Stimulated activated naive CD8-positive, alpha-beta T cell treated with anti-CD3 and anti-CD28 coated beads, Interleukin-15, amount 100 ng/mL, for 72 hours (primary cell): ENCODE measurements around the gene TAS2R4.
A peak's percentile ranks its signal among the peaks of the same experiment; 100 is the strongest.
"Not testable (repeated sequence)": the region's sequence is repeated elsewhere in the genome, so short reads cannot be mapped to it uniquely, and the experiment has no call there.

Experiments
- ATAC-seq: fragments of 150-1000 bp; cut with Tn5 transposase; 2 replicates; pipeline ENCODE4 v1.10.0; 2021; ENCODE audit warnings: mild to moderate bottlenecking, moderate library complexity
- DNase-seq, 2 donors: peaks; one replicate each; pipeline ENCODE4 v3.0.0; 2021 to 2022
- H3K27ac Mint-ChIP-seq, 2 donors: one replicate each; pipeline ENCODE4 v1.8.0; 2022; ENCODE audit warnings: mild to moderate bottlenecking in 2 of 2, mixed read lengths in 2 of 2, moderate library complexity in 2 of 2
- H3K27me3 Mint-ChIP-seq: one replicate; pipeline ENCODE4 v1.8.0; 2022; ENCODE audit warnings: mixed read lengths
- H3K4me1 Mint-ChIP-seq: one replicate; pipeline ENCODE4 v1.8.0; 2022; ENCODE audit warnings: mild to moderate bottlenecking, mixed read lengths
- H3K4me3 Mint-ChIP-seq, 2 donors: one replicate each; pipeline ENCODE4 v1.8.0; 2022; ENCODE audit warnings: mild to moderate bottlenecking in 2 of 2, mixed read lengths in 2 of 2, moderate library complexity in 1 of 2
- H3K9me3 Mint-ChIP-seq, 2 donors: one replicate each; pipeline ENCODE4 v1.8.0; 2022; ENCODE audit warnings: mixed read lengths in 2 of 2

The TAS2R4 gene

GRCh38 chr7:141776374-141776773 is at the start of gene TAS2R4:
Gene TAS2R4, plus strand, starts transcription at chr7:141776674. Its CDS starts 1,815 bp downstream, at chr7:141778489.
- Mint-ChIP-seq H3K4me3 (no peak within 1 kb of the TSS), H3K27me3 (no peaks in the 10 kb centered on the region), H3K9me3 (peaks cover 5 to 12% of the 10 kb centered on the region in 2 donors), H3K27ac (no peak within 1 kb of the TSS), H3K4me1 (no peaks in the 10 kb centered on the region)
- ATAC-seq, result no peak
- DNase-seq, result no peak

GRCh38 chr7:141729020-141729419 is 47.5 kb upstream of the TAS2R4 start:
- Mint-ChIP-seq H3K27me3 (no peaks in the 10 kb centered on the region), H3K4me3 (no peak overlapping the region), H3K27ac (no peak overlapping the region), H3K4me1 (no peaks in the 10 kb centered on the region), H3K9me3 (no peaks in the 10 kb centered on the region)
- ATAC-seq, result no peak
- DNase-seq, result no peak

DNA sequence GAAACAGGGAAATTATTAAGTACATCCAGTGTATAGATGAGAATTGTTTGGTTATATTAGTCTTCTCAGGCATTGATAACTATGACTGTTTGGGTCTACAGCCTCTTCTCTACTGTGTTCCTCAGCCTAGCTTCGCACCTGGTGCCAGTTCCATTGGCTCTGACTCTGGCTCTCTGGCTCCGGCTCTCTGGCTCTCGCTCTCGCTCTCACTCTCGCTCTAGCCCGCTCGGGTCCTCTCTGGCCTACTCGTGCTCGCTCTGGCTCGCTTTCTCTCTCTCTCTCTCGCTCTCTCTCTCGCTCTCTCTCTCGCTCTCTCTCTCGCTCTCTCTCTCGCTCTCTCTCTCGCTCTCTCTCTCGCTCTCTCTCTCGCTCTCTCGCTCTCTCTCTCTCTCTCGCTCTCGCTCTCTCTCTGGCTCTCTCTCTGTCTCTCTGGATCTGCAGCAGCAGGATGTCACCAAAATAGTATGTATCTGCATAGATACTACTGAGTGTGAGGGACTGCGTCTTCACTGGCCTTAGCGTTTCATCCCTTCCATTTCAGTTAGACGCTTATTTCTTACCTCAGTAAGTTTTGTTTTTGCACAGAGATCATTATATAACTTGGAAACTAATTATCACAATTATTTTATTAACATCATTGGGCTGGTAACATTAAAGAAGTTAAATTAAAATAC is 44.9 kb upstream of the TAS2R4 start:
- Mint-ChIP-seq H3K4me3 (peak overlapping the region in 1 of 2 donors; percentile 14), H3K27me3 (no peaks in the 10 kb centered on the region), H3K9me3 (no peaks in the 10 kb centered on the region), H3K27ac (peak overlapping the region in 1 of 2 donors; percentile 42), H3K4me1 (peaks cover 5% of the 10 kb centered on the region)
- ATAC-seq (no peak), DNase-seq (no peak)

DNA sequence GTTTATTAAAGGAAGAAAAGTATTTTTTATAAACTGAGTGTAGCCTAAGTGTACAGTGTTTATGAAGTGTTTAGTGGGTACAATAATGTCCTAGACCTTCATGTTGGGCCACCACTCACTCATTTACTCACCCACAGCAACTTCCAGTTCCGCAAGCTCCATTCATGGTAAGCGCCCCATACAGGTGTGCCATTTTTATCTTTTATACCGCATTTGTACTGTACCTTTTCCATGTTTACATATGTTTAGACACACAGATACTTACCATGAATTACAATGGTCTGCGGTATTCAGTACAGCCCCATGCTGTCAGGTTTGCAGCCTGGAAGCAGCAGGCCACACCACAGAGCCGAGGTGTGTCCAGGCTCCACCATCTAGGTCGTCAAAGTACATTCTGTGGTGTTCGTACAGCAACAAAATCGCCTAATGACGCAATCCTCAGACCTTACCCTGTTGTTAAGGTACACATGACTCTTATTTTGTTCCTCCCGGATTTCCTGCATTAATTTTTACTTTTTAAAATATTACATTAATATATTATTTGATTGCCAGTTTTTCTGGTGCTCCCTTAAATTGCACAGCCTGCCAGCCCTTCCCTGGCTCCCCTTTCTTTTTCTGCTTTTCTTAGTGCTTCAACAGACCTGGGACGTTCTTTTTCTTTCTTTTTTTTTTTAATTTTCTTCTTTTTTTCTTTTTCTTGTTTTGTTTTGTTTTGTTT is 39.2 kb upstream of the TAS2R4 start:
- Mint-ChIP-seq H3K9me3 (no peaks in the 10 kb centered on the region), H3K4me1 (peaks cover 45% of the 10 kb centered on the region), H3K4me3 (peak overlapping the region; percentile 95 to 99), H3K27me3 (no peaks in the 10 kb centered on the region), H3K27ac (peak overlapping the region; percentile 99)
- DNase-seq, result peak in 1 of 2 donors; percentile 30
- no peak for ATAC-seq

DNA sequence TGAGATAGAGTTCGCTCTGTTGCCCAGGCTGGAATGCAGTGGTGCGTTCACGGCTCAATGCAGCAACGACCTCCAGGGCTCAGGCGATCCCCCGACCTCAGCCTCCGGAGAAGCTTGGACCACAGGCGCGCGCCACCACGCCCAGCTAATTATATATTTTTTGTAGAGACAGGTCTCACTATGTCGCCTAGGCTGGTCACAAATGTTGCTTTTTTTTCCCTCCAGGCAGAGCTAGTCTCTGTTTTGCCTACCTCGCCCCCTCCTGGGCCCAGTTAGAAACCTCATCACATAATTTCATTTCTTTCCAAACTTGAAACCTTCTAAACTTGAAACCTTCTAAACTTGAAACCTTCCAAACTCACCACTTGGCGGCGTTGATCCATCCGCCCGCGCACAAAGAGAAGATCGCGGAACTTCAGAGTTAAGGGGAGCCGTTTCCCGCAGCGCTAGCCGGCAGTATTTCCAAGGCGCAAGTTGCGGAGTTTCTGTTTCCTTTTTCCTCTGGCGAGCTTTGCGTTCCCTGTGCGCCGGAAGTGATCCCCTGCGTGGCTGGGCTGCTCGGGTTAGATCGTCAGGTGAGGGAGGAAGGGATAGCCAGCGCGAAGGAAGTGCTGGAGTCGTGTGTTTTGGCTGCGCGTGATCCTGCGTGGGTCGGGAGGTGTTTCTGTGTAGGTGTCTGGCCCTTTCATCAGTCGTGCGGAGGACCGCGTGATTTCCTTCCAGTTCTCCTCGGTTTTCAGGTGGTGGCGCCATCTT is 38.5 kb upstream of the TAS2R4 start, which contains the start of gene SSBP1:
Gene SSBP1 (plus strand): TSS at position 523 of the 756 bp plus-strand sequence. CDS start 809 bp downstream, outside the sequence.
- ATAC-seq (peak; percentile 93), DNase-seq (peak; percentile 91 to 96)
- no peaks in the 10 kb centered on the region for H3K27me3 Mint-ChIP-seq
- H3K27ac Mint-ChIP-seq, result peak within 1 kb of the TSS; percentile 99
- H3K9me3 Mint-ChIP-seq, result no peaks in the 10 kb centered on the region
- H3K4me1 Mint-ChIP-seq, result peaks cover 51% of the 10 kb centered on the region
- peak within 1 kb of the TSS; percentile 95 to 99 for H3K4me3 Mint-ChIP-seq

- Mint-ChIP-seq H3K27ac (peak overlapping the region; percentile 99), H3K4me3 (peak overlapping the region; percentile 95 to 99), H3K4me1 (peaks cover 57% of the 10 kb centered on the region), H3K27me3 (no peaks in the 10 kb centered on the region), H3K9me3 (no peaks in the 10 kb centered on the region)
- ATAC-seq (no peak), DNase-seq (no peak)
These were observed 37.9 kb upstream of the TAS2R4 start for GRCh38 chr7:141738592-141739013.

DNA sequence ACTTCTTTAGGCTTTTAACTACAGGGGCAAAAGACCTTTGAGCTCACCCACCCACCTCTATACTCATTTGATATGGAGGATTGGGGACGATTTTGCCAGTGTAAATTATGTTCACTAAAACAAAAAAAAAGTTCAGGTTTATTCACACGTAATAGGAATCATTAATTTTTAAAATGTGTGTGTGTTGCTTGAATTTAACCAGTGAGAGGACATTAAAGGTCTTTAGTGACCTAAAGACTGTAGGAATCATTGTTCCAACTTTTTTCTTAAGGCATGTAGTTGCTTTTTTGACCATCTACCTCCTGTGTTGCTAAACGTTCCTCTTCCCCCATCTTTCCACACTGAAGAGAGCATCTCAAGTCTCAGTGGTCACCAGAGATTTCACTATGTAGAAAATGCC is 37.2 kb upstream of the TAS2R4 start:
- DNase-seq, result no peak
- H3K27ac Mint-ChIP-seq, result peak overlapping the region; percentile 71 to 99
- H3K4me3 Mint-ChIP-seq, result peak overlapping the region; percentile 95 to 99
- peaks cover 63% of the 10 kb centered on the region for H3K4me1 Mint-ChIP-seq
- no peak for ATAC-seq
- no peaks in the 10 kb centered on the region for H3K27me3 Mint-ChIP-seq
- H3K9me3 Mint-ChIP-seq, result no peaks in the 10 kb centered on the region

- no peaks in the 10 kb centered on the region for H3K27me3 Mint-ChIP-seq
- H3K4me3 Mint-ChIP-seq, result no peak overlapping the region
- no peaks in the 10 kb centered on the region for H3K9me3 Mint-ChIP-seq
- DNase-seq (no peak), ATAC-seq (no peak)
- H3K4me1 Mint-ChIP-seq, result peaks cover 52% of the 10 kb centered on the region
- peak overlapping the region; percentile 52 to 59 for H3K27ac Mint-ChIP-seq
These were observed 34.2 kb upstream of the TAS2R4 start for GRCh38 chr7:141742229-141742628.

- Mint-ChIP-seq H3K4me1 (peaks cover 38% of the 10 kb centered on the region), H3K4me3 (no peak overlapping the region), H3K27me3 (no peaks in the 10 kb centered on the region), H3K9me3 (no peaks in the 10 kb centered on the region), H3K27ac (no peak overlapping the region)
- DNase-seq (no peak), ATAC-seq (no peak)
These were observed 32.3 kb upstream of the TAS2R4 start for GRCh38 chr7:141744131-141744530.

GRCh38 chr7:141748396-141748795 is 28.1 kb upstream of the TAS2R4 start:
- DNase-seq (no peak), ATAC-seq (no peak)
- H3K27ac Mint-ChIP-seq, result no peak overlapping the region
- peaks cover 9% of the 10 kb centered on the region for H3K4me1 Mint-ChIP-seq
- no peak overlapping the region for H3K4me3 Mint-ChIP-seq
- peaks cover 15 to 23% of the 10 kb centered on the region in 2 donors for H3K9me3 Mint-ChIP-seq
- no peaks in the 10 kb centered on the region for H3K27me3 Mint-ChIP-seq

- ATAC-seq, DNase-seq, H3K4me3 Mint-ChIP-seq, H3K27ac Mint-ChIP-seq, H3K27me3 Mint-ChIP-seq, H3K4me1 Mint-ChIP-seq: not testable (repeated sequence)
- H3K9me3 Mint-ChIP-seq, result peaks cover 15 to 23% of the 10 kb centered on the region in 2 donors
These were observed 24.6 kb upstream of the TAS2R4 start for GRCh38 chr7:141751904-141752303.

GRCh38 chr7:141752634-141753033 is 23.8 kb upstream of the TAS2R4 start:
- no peak overlapping the region for H3K27ac Mint-ChIP-seq
- ATAC-seq (no peak), DNase-seq (no peak)
- H3K4me1 Mint-ChIP-seq, result no peaks in the 10 kb centered on the region
- no peak overlapping the region for H3K4me3 Mint-ChIP-seq
- H3K9me3 Mint-ChIP-seq, result peaks cover 15 to 23% of the 10 kb centered on the region in 2 donors
- no peaks in the 10 kb centered on the region for H3K27me3 Mint-ChIP-seq

- Mint-ChIP-seq H3K27ac (no peak overlapping the region), H3K27me3 (no peaks in the 10 kb centered on the region), H3K4me1 (no peaks in the 10 kb centered on the region), H3K9me3 (peaks cover 13 to 23% of the 10 kb centered on the region in 2 donors), H3K4me3 (no peak overlapping the region)
- ATAC-seq (no peak), DNase-seq (peak in 1 of 2 donors; percentile 21)
These were observed 21.5 kb upstream of the TAS2R4 start for GRCh38 chr7:141754939-141755338.

DNA sequence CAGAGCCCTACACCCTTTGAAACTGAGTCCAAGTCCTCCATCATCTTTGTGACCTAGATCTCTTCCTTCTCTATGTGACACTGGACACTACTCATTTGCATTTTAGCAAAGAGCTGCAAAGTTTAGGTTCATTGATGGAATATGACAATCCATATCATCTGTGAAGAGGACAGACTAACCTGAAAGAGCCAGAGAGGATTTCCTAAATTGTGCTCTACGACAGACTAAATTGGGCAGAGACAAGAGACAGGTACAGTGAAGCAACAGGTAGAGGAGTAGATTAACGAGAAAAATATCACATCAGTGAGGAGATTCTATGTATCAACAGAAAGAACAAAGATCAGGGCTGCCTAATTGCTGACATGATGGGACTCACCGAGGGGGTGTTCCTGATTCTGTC is 12.7 kb upstream of the TAS2R4 start, which contains the start of gene TAS2R3:
Gene TAS2R3 (plus strand): TSS at position 301 of the 400 bp plus-strand sequence. CDS start 62 bp downstream, at position 363.
- Mint-ChIP-seq H3K4me1 (no peaks in the 10 kb centered on the region), H3K9me3 (no peaks in the 10 kb centered on the region), H3K4me3 (no peak within 1 kb of the TSS), H3K27me3 (no peaks in the 10 kb centered on the region), H3K27ac (peak within 1 kb of the TSS in 1 of 2 donors; percentile 57)
- DNase-seq, result no peak
- no peak for ATAC-seq

DNA sequence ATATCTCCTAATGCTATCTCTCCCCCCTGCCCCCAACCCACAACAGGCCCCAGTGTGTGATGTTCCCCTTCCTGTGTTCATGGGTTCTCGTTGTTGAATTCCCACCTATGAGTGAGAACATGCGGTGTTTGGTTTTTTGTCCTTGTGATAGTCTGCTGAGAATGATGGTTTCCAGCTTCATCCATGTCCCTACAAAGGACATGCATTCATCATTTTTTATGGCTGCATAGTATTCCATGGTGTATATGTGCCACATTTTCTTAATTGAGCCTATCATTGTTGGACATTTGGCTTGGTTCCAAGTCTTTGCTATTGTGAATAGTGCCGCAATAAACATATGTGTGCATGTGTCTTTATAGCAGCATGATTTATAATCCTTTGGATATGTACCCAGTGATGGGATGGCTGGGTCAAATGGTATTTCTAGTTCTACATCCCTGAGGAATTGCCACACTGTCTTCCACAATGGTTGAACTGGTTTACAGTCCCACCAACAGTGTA is 6.3 kb upstream of the TAS2R4 start:
- DNase-seq, H3K4me3 Mint-ChIP-seq, H3K4me1 Mint-ChIP-seq, ATAC-seq, H3K27me3 Mint-ChIP-seq, H3K27ac Mint-ChIP-seq: not testable (repeated sequence)
- peaks cover 5 to 12% of the 10 kb centered on the region in 2 donors for H3K9me3 Mint-ChIP-seq
